ENCODE data around the gene INAVA. TPM values are rescaled to one million over a fixed set of nuclear protein-coding genes. Genes with fewer than 3 reads are reported as not detected.

The INAVA gene
- total and polyA plus RNA-seq, 2 of the 13 experiments (the other 11 are each of a cell fraction or from before 2014, with no cell fraction given) = 6.0 to 13.5 TPM

- DNase-seq (ENCODE audit: low spot score) (no peak), FAIRE-seq (no peak), ATAC-seq (no peak)
- no peak for TF ChIP-seq TRAFD1 (CRISPR knock-in tag; IDR thresholded peaks at IDR 0.05; ENCODE audit: borderline replicate concordance)
- TF ChIP-seq EZH2 (conservative IDR thresholded peaks at IDR 0.05; ENCODE audit: low read depth, low read length) = no peak
- TF ChIP-seq ARID3A (IDR thresholded peaks at IDR 0.05; ENCODE audit: low read depth, low read length) = no peak
- TF ChIP-seq ZNF33A (CRISPR knock-in tag; IDR thresholded peaks at IDR 0.05; ENCODE audit: borderline replicate concordance) = no peak
- no peak for TF ChIP-seq MEIS1 (CRISPR knock-in tag; IDR thresholded peaks at IDR 0.05; ENCODE audit: borderline replicate concordance)
- TF ChIP-seq ZSCAN29 (CRISPR knock-in tag; conservative IDR thresholded peaks at IDR 0.05) = no peak
- no peak for TF ChIP-seq ZNF800 (CRISPR knock-in tag; IDR thresholded peaks at IDR 0.05)
- TF ChIP-seq GABPA (IDR thresholded peaks at IDR 0.05; ENCODE audit: low read depth, low read length) = no peak
- no peak for TF ChIP-seq GABPA (CRISPR knock-in tag; IDR thresholded peaks at IDR 0.05; ENCODE audit: low read depth)
- no peaks in the 10 kb centered on the region for H4K20me1 ChIP-seq (ENCODE audit: insufficient read depth, low read length)
- no peaks in the 10 kb centered on the region for H3K79me2 ChIP-seq (ENCODE audit: insufficient read depth, low read length)
- peaks cover 9 to 36% of the 10 kb centered on the region in 2 experiments; a peak in 4 of 5 replicates for H3K36me3 ChIP-seq (replicated peaks in 1 of 2; ENCODE audit: control insufficient read depth in 1 of 2, insufficient read depth in 2 of 2, low read length in 2 of 2)
- no peaks in the 10 kb centered on the region for H3K9me3 ChIP-seq (ENCODE audit: low read length)
- CTCF ChIA-PET (ENCODE audit: low intra/inter-chr PET ratio, low total read pairs) = no interaction called here
- no peak overlapping the region for H3K4me3 ChIP-seq (replicated peaks in 1 of 3; ENCODE audit: insufficient read depth in 1 of 3, low read depth in 2 of 3, low read length in 3 of 3)
- no TSS peak for BruUV-seq (replicated peaks)
- H3K27me3 ChIP-seq (ENCODE audit: control insufficient read depth in 1 of 2, insufficient read depth in 2 of 2, low read length in 2 of 2) = no peaks in the 10 kb centered on the region
- no peak overlapping the region for H3K27ac ChIP-seq (ENCODE audit: extremely low read length, insufficient read depth, low read length)
- intact Hi-C loops (cut with micrococcal nuclease; ENCODE audit: unreplicated experiment) = no loop called here
- no peak overlapping the region for H3K9ac ChIP-seq (ENCODE audit: insufficient read depth, low read depth, low read length)
- peaks cover 52% of the 10 kb centered on the region for H3K4me1 ChIP-seq (ENCODE audit: insufficient read depth, low read length)
- 96% methylated on average over 2 of the region's 2 CpGs for WGBS (ENCODE audit: low lambda C conversion rate)
- no peak overlapping the region for H2AFZ ChIP-seq (ENCODE audit: low read length)
- in situ Hi-C loops (cut with HindIII; ENCODE audit: extremely low pct_ligation_motif_present, low pct_unique_long_range_greater_than_20kb) = no loop called here
- H3K4me2 ChIP-seq (ENCODE audit: low read depth, low read length) = no peak overlapping the region
- POLR2A ChIA-PET = interaction anchor here (1.8 to 4.6 kb wide), 2 partner anchors 10 to 15 kb away, joined by 35 to 129 read pairs; partner anchors contain the start of gene INAVA
These were observed 11.8 kb downstream of the INAVA start for GRCh38 chr1:200906491-200906890.
